Left ventricle myocardium inferior (tissue), 1 donor: ENCODE results near the gene CCNQ. TPM values are rescaled to one million over a fixed set of nuclear protein-coding genes. Genes with fewer than 3 reads are reported as not detected.

Source experiments
- DNase-seq: peaks from one replicate; pipeline ENCODE4 v3.0.0-alpha.2; 2020
- H3K27ac ChIP-seq: fragments of 200-600 bp; replicated peaks from 2 replicates; pipeline ENCODE4 v1.8.0; 2021
- H3K27me3 ChIP-seq: fragments of 200-600 bp; 2 replicates; pipeline ENCODE4 v1.8.0; 2021; ENCODE audit warnings: low read depth
- H3K36me3 ChIP-seq: fragments of 200-600 bp; 2 replicates; pipeline ENCODE4 v1.8.0; 2021
- H3K4me1 ChIP-seq: fragments of 200-600 bp; 2 replicates; pipeline ENCODE4 v1.8.0; 2021
- H3K4me3 ChIP-seq: fragments of 200-600 bp; 2 replicates; pipeline ENCODE4 v1.8.0; 2021; ENCODE audit warnings: mild to moderate bottlenecking, moderate library complexity
- H3K9me3 ChIP-seq: fragments of 200-600 bp; replicated peaks from 2 replicates; pipeline ENCODE4 v1.8.0; 2021
- intact Hi-C: fragments of 100-400 bp; cut with micrococcal nuclease; formaldehyde crosslinking; loops from one replicate; pipeline ENCODE4 v1.11.0; 2022
- total RNA-seq: library from RNA; stranded (reverse); fragmentation: NEBNext Ultra II Directional; extraction: Animal tissue kit (Norgen Biotek cat#: 25700); gene quantifications from one replicate; pipeline ENCODE4 v1.2.1, GENCODE V29; 2021
- TF ChIP-seq, protein P1 (sequence below): fragments of 200-600 bp; IDR thresholded peaks from 2 replicates; pipeline ENCODE4 v1.8.0; 2021; ENCODE audit warnings: antibody characterized with exemption, mild to moderate bottlenecking, borderline replicate concordance
- donor health status: DM: no; HTN: yes; CAD: no; lungs with severe emphysema.

CCNQ gene
- total RNA-seq, 1 donor from 2014 or later = 39.3 TPM

DNA sequence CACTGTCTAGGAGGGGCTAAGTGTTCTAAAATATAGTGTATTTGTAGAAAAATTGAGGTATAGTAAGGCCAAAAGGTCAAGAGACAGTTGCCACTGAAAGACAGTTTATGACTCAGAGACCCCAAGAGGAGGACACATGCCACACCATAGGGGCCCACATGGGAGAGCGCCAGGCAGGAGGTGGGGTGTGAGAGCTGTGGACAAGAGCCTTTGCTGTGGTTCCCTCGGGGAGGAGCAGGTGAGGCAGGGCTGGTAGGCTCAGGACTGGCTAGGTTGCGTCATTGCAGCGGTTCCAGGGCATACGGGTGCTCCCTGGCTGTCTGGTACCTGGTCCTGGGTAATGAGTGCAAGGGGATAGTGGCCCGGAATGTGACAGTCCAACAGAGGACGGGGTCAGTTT lies 37.6 kb downstream of the CCNQ start:
- Histone ChIP-seq H3K9me3 (no peaks in the 10 kb centered on the region), H3K36me3 (no peaks in the 10 kb centered on the region), H3K27me3 (no peaks in the 10 kb centered on the region), H3K4me1 (no peaks in the 10 kb centered on the region), H3K27ac (no peak overlapping the region), H3K4me3 (no peak overlapping the region)
- intact Hi-C loops = no loop called here
- TF ChIP-seq, protein P1, sequence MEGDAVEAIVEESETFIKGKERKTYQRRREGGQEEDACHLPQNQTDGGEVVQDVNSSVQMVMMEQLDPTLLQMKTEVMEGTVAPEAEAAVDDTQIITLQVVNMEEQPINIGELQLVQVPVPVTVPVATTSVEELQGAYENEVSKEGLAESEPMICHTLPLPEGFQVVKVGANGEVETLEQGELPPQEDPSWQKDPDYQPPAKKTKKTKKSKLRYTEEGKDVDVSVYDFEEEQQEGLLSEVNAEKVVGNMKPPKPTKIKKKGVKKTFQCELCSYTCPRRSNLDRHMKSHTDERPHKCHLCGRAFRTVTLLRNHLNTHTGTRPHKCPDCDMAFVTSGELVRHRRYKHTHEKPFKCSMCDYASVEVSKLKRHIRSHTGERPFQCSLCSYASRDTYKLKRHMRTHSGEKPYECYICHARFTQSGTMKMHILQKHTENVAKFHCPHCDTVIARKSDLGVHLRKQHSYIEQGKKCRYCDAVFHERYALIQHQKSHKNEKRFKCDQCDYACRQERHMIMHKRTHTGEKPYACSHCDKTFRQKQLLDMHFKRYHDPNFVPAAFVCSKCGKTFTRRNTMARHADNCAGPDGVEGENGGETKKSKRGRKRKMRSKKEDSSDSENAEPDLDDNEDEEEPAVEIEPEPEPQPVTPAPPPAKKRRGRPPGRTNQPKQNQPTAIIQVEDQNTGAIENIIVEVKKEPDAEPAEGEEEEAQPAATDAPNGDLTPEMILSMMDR = no peak
- DNase-seq = no peak

DNA sequence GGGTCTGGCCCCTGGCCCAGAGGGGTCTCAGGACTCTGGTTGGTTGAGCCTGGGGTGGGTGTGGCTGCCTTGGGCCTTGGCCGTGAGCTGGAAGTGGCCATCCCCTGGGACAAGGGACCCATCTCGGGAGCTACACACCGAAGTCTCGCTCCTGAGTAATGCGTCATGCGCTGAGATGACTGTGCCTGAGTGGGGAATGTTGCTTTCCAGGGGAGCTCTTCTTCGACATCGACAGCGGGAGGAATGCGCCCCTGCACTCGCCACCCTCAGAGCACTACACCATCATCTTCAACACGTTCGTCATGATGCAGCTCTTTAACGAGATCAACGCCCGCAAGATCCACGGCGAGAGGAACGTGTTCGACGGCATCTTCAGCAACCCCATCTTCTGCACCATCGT lies 38.5 kb downstream of the CCNQ start:
- DNase-seq = no peak
- Histone ChIP-seq H3K36me3 (no peaks in the 10 kb centered on the region), H3K27ac (no peak overlapping the region), H3K27me3 (no peaks in the 10 kb centered on the region), H3K4me3 (no peak overlapping the region), H3K9me3 (no peaks in the 10 kb centered on the region), H3K4me1 (no peaks in the 10 kb centered on the region)
- intact Hi-C loops = no loop called here
- TF ChIP-seq, protein P1 = no peak

DNA sequence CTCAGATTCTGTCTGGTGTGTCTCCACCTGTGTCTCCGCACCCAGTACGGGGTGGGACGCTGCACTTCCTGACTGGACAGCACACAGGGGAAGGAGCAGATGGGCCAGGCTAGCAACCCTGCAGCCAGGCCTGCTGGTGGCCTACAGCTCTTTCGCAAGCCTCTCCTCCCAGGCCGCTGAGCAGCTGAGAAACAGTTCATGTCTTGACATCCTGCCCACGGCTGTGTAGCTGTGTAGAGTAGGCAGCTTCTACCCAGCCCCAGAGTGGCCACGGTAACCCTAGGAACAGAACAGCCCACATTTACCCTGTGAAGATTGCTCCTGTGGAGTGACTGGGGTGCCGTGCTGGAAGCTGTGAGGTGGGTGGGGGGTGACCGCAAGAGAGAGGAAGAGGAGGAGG lies 38.9 kb downstream of the CCNQ start:
- Histone ChIP-seq H3K27me3 (no peaks in the 10 kb centered on the region), H3K27ac (no peak overlapping the region), H3K4me1 (no peaks in the 10 kb centered on the region), H3K36me3 (no peaks in the 10 kb centered on the region), H3K9me3 (no peaks in the 10 kb centered on the region), H3K4me3 (no peak overlapping the region)
- DNase-seq = peak; percentile 27
- intact Hi-C loops = no loop called here
- TF ChIP-seq, protein P1 = no peak

DNA sequence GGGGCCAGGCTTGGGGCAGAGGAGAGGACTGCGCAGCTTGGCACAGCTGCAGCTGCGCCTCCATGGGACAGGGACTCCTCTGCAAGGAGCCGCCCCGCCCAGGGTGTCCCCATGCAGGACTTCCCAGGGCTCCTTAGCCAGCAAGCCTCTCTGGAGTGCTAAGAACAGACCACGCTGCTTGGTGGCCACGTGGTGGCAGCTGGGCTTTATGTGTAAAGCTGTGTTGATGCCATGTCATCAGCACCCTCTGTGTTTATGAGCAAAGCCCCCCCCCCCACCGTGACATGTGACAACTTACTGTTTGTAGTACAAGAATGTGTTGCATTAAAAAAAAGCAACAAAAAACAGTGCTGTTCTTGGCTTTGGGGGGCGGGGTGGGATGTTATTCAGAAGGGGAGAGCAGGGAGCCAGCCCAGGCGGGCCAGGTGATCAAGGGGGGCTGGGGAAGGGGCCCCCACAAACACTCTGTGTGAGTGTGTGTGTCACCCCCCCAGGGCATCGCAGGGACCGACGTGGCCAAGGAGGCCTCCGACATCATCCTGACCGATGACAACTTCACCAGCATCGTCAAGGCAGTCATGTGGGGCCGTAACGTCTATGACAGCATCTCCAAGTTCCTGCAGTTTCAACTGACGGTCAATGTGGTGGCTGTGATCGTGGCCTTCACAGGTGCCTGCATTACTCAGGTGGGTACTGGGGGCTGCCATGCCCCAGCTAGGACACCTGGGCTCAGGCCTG lies 41.2 kb downstream of the CCNQ start:
- Histone ChIP-seq H3K4me3 (no peak overlapping the region), H3K27ac (no peak overlapping the region), H3K36me3 (no peaks in the 10 kb centered on the region), H3K9me3 (no peaks in the 10 kb centered on the region), H3K4me1 (no peaks in the 10 kb centered on the region), H3K27me3 (no peaks in the 10 kb centered on the region)
- DNase-seq = no peak
- intact Hi-C loops = no loop called here
- TF ChIP-seq, protein P1 = no peak

DNA sequence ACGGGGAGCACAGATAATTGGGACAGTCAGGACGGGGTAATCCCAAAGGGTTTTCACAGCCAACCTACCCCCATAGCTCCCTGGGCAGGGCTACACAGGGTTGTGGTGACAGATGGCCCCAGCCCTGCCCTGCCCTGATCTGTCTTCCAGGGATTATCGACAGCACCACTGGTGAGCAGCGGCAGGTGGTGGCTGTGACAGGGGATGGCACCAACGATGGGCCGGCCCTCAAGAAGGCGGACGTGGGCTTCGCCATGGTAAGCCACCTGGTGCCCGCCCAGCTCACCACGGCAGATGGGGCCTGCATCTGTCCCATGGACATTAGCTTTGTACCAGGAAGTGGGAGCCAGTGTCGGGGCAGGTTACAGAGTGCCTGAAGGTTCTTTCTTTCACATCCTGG lies 42.2 kb downstream of the CCNQ start:
- TF ChIP-seq, protein P1 = no peak
- no peaks in the 10 kb centered on the region for H3K27me3 ChIP-seq
- no peak overlapping the region for H3K27ac ChIP-seq
- H3K9me3 ChIP-seq = no peaks in the 10 kb centered on the region
- H3K4me3 ChIP-seq = no peak overlapping the region
- H3K36me3 ChIP-seq = no peaks in the 10 kb centered on the region
- intact Hi-C loops = no loop called here
- DNase-seq = no peak
- no peaks in the 10 kb centered on the region for H3K4me1 ChIP-seq
